Hepatocyte (in vitro differentiated cells): ENCODE data around the gene ARMH2.

Experiments
- CTCF ChIP-seq: fragments of 200-600 bp; sonication (generic); IDR thresholded peaks from 2 replicates; pipeline ENCODE4 v1.5.1; 2016; ENCODE audit warnings: antibody characterized with exemption, mild to moderate bottlenecking; ENCODE audit not compliant: poor library complexity
- EZH2 ChIP-seq: fragments of 200-600 bp; sonication (generic); IDR thresholded peaks from 2 replicates; pipeline ENCODE4 v1.6.1; 2016; ENCODE audit warnings: antibody characterized with exemption, mild to moderate bottlenecking, borderline replicate concordance
- EZH2phosphoT487 ChIP-seq: fragments of 200-600 bp; sonication (generic); IDR thresholded peaks from one replicate; pipeline ENCODE4 v1.6.1; 2018; ENCODE audit warnings: antibody characterized with exemption, mild to moderate bottlenecking, low read depth, moderate library complexity; ENCODE audit not compliant: unreplicated experiment, severe bottlenecking

GRCh38 chr6:24788031-24788665 lies 10.6 kb downstream of the ARMH2 start:
- TF ChIP-seq CTCF (no peak), EZH2phosphoT487 (no peak), EZH2 (no peak)
